Activated CD8-positive, alpha-beta memory T cell treated with anti-CD3 and anti-CD28 coated beads for 1 hour (primary cell): ENCODE measurements around the gene PHF11.
"Not testable (repeated sequence)": the region's sequence is repeated elsewhere in the genome, so short reads cannot be mapped to it uniquely, and the experiment has no call there.

Source experiments
- DNase-seq, 2 donors: peaks; one replicate each; pipeline ENCODE4 v3.0.0-alpha.2; 2020; ENCODE audit warnings: low read depth in 1 of 2; ENCODE audit errors: extremely low read depth in 1 of 2

Gene PHF11

GRCh38 chr13:49543656-49544055, 47.9 kb downstream of the PHF11 start:
- DNase-seq, result no peak

DNA sequence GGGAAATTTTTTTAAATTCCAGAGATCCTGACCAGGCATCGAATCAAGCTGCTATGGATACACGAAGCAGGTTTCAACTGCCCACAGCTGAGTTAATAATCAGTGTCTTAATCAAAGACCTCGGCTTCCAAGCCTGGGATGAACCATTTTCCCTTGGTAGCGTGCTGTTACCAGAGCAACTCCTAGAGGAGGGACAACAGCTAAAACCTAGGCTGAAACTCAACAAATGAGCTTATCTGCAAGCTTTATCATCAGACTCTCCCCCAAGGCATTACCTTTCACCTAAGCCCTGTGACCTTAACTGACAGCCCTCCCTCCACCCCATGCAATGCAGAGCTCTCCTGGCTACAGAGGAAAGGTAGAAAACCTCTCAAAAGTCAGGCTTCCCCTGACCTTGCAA, 49.9 kb downstream of the PHF11 start:
- no peak for DNase-seq

DNA sequence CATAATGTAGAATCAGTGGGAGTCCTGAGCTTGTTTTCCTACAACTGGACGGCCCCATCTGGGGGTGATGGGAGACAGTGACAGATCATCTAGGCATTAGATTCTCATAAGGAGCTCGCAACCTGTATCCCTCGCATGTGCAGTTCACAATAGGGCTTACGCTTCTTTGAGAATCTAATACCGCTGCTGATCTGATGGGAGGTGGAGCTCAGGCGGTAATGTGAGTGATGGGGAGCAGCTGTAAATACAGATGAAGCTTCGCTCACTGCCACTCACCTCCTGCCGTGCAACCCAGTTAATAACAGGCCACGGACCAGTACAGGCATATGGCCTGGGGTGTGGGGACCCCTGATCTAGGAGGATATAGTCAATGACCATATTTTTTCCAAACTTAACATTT, 50.8 kb downstream of the PHF11 start:
- DNase-seq, result no peak

GRCh38 chr13:49549289-49549688, 53.5 kb downstream of the PHF11 start:
- DNase-seq, result no peak

DNA sequence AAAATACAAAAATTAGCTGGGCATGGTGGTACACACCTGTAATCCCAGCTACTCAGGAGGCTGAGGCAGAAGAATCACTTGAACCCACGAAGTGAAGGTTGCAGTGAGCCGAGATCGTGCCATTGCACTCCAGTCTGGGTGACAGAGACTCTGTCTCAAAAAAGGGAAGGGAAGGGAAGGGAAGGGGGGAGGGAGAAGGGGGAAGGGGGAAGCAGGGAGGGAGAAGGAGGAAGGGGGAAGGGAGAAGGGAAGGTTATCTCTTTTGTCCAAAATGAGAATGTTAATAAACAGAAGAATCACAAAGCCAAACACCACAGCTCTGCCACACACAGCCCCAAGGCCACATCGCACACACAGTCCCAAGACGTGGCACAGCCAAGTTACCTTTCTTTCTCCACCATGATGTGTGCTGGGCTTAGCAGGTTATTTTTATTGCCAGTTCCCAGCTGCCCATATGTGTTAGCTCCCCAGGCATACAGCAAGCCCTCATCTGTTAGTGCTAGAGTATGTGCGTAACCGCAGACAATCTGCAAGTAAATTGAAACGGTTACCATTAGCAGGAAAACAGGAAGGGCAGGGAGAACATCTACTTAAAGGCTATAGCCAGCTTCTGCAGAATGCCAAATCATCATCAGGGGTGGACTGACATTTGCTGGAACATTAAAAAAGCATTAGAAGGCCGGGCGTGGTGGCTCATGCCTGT, 55.3 kb downstream of the PHF11 start:
- DNase-seq, result no peak

DNA sequence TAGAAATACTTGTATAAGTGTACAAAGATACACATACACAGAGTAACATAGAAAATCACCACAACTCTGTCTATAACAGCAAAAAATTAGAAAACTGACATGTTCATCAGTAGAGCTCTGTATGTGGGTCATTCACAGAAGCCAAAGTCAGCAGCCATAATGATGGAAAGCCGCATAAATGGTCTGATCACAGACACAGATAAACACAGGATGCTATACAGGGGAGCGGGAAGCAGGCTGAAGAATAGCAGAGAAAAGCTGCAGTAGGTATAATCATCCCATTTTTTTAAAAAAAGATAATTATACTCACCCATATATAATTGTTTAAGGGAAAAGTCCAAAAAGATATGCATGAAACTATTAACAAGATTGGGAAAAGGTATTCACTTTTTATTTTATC, 58.1 kb downstream of the PHF11 start:
- DNase-seq, result no peak

DNA sequence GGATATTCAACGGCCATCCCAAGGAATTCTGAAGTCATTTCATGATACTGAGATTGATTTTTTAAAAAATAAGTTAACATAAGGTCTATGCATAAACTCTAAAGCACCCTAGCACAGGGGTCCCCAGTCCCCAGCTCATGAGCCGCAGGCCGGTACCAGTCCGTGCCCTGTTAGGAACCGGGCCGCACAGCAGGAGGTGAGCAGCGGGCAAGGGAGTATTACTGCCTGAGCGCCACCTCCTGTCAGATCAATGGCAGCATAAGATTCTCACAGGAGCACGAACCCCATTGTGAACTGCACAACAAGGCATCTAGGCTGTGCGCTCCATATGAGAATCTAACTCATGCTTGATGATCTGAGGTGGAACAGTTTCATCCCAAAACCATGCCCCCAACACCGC, 58.6 kb downstream of the PHF11 start:
- DNase-seq, result no peak

GRCh38 chr13:49559006-49559405, 63.3 kb downstream of the PHF11 start:
- DNase-seq, result no peak

- DNase-seq, result no peak
These were observed 64.7 kb downstream of the PHF11 start for GRCh38 chr13:49560270-49561061.

DNA sequence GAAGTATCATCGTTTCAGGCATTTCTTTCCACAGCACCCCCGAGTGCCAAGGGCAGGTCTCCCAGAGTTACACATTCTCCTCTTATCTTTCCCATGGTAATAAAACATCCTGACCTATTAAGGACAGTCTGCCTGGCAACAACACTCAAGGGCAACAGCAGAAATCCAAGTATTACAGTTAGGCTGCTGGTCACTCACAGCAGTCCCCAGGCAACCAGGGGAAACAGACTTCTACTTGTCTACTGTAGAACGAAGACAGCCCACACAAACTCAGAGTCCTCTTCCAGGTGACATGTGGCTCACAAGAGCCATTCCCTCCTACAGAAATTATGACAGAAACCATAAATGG, 65.3 kb downstream of the PHF11 start:
- no peak for DNase-seq

GRCh38 chr13:49563516-49563915, 67.8 kb downstream of the PHF11 start:
- DNase-seq, result no peak

DNA sequence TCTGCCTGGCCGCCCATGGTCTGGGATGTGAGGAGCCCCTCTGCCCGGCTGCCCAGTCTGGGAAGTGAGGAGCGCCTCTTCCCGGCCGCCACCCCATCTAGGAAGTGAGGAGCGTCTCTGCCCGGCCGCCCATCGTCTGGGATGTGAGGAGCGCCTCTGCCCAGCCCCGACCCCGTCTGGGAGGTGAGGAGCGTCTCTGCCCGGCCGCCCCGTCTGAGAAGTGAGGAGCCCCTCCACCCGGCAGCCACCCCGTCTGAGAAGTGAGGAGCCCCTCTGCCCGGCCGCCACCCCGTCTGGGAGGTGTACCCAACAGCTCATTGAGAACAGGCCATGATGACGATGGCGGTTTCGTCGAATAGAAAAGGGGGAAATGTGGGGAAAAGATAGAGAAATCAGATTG, 69.7 kb downstream of the PHF11 start:
- not testable (repeated sequence) for DNase-seq

GRCh38 chr13:49566461-49566860, 70.7 kb downstream of the PHF11 start:
- DNase-seq, result no peak

DNA sequence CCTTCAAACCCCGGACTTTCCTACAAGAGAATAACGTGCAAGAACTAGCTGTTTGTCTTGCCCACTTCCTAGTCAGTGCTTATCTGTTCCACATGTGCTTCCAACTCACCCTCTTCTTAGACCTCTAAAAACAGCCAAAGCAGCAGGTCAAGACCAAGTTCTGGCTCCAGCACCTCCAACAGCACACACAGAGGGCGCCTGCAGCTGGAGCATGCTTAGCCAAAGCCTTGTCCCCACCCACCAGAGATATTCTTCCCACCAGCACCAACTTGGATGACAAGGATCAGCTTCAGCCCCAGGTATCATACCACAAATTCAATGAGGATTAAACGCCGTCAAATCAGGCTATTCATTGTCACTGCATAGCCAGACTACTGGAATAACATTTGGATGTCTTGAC, 71.7 kb downstream of the PHF11 start:
- DNase-seq, result no peak

GRCh38 chr13:49569993-49570689, 74.4 kb downstream of the PHF11 start:
- DNase-seq, result no peak

- no peak for DNase-seq
These were observed 75.8 kb downstream of the PHF11 start for GRCh38 chr13:49571299-49572240.
